B cell (primary cell): Measurements from ENCODE around the gene ESRRB. TPM values are rescaled to one million over a fixed set of nuclear protein-coding genes. Genes with fewer than 3 reads are reported as not detected.

Experiments
- ATAC-seq: fragments of 200-7000 bp; cut with Tn5 transposase; one replicate; pipeline ENCODE4 v1.10.0; 2021; ENCODE audit warnings: low read depth, mild to moderate bottlenecking, moderate number of reproducible peaks, moderate library complexity
- CTCF ChIA-PET: fragments of 350-600 bp; sonication (Branson Sonifier 250); formaldehyde crosslinking; loops from one replicate; lab custom pipeline; 2021; ENCODE audit warnings: antibody characterized with exemption, inconsistent platforms; lab: Charles Lee
- POLR2A ChIA-PET: fragments of 350-600 bp; sonication (Branson Sonifier 250); formaldehyde crosslinking; loops from one replicate; lab custom pipeline; 2021; ENCODE audit warnings: antibody characterized with exemption; lab: Charles Lee
- DNase-seq: peaks from one replicate; pipeline ENCODE4 v3.0.0; 2013
- H2AFZ ChIP-seq: 2 replicates; pipeline ENCODE4 v1.6.1; 2012; ENCODE audit warnings: mild to moderate bottlenecking, low read depth, low read length; ENCODE audit not compliant: insufficient read depth, poor library complexity, severe bottlenecking
- H3K27ac ChIP-seq, 2 donors: 1 replicate in 1 of 2; 2 replicates in 1 of 2; pipeline ENCODE4 v1.5.1; 2012 to 2013; ENCODE audit warnings: low read length in 2 of 2, mild to moderate bottlenecking in 2 of 2, moderate library complexity in 1 of 2
- H3K27me3 ChIP-seq, 4 experiments: fragments of 200-600 bp in 1 of 4; sonication (generic) in 1 of 4; replicated peaks in 1 of 4; 1 replicate in 2 of 4; 2 replicates in 2 of 4; pipeline versions ENCODE4 v1.6.1 to v1.7.0; 2013 to 2016; ENCODE audit warnings: low read length in 3 of 4, mild to moderate bottlenecking in 2 of 4, mixed read lengths in 1 of 4, moderate library complexity in 1 of 4; ENCODE audit not compliant: insufficient read depth in 4 of 4, control insufficient read depth in 3 of 4; ENCODE audit errors: control extremely low read depth in 1 of 4
- H3K36me3 ChIP-seq, 2 experiments: replicated peaks in 1 of 2; 1 replicate in 1 of 2; 2 replicates in 1 of 2; pipeline versions ENCODE4 v1.6.1 to v1.7.1; 2013; ENCODE audit warnings: low read length in 1 of 2; ENCODE audit not compliant: insufficient read depth in 2 of 2, control insufficient read depth in 1 of 2; ENCODE audit errors: control extremely low read depth in 1 of 2, extremely low read depth in 1 of 2
- H3K4me1 ChIP-seq, 2 donors: fragments of 200-600 bp in 1 of 2; sonication (generic) in 1 of 2; 1 replicate in 1 of 2; 2 replicates in 1 of 2; pipeline versions ENCODE4 v1.5.1 to v1.6.1; 2013 to 2017; ENCODE audit warnings: low read length in 2 of 2; ENCODE audit not compliant: control insufficient read depth in 2 of 2, insufficient read depth in 2 of 2
- H3K4me2 ChIP-seq: replicated peaks from 2 replicates; pipeline ENCODE3; 2012; ENCODE audit warnings: mild to moderate bottlenecking, low read depth, low read length; ENCODE audit not compliant: poor library complexity, severe bottlenecking
- H3K4me3 ChIP-seq, 5 experiments: fragments of 200-600 bp in 1 of 5; sonication (generic) in 1 of 5; 1 replicate in 3 of 5; 2 replicates in 2 of 5; pipeline versions ENCODE4 v1.5.1 to v1.7.0; 2011 to 2016; ENCODE audit warnings: low read length in 4 of 5, mild to moderate bottlenecking in 4 of 5, low read depth in 2 of 5, control low read depth in 1 of 5, moderate library complexity in 1 of 5; ENCODE audit not compliant: insufficient read depth in 1 of 5; ENCODE audit errors: control extremely low read depth in 1 of 5, extremely low read depth in 1 of 5
- H3K79me2 ChIP-seq: fragments of 200-600 bp; sonication (generic); one replicate; pipeline ENCODE4 v1.6.0; 2016; ENCODE audit warnings: low read length; ENCODE audit not compliant: control insufficient read depth, insufficient read depth
- H3K9ac ChIP-seq: fragments of 200-600 bp; sonication (generic); 2 replicates; pipeline ENCODE4 v1.6.1; 2017; ENCODE audit warnings: mild to moderate bottlenecking, low read length, moderate library complexity
- H3K9me3 ChIP-seq, 3 donors: one replicate each; pipeline versions ENCODE4 v1.6.1 to v1.7.1; 2013; ENCODE audit warnings: low read length in 2 of 3; ENCODE audit not compliant: control insufficient read depth in 2 of 3, insufficient read depth in 1 of 3; ENCODE audit errors: control extremely low read depth in 1 of 3
- H4K20me1 ChIP-seq: 2 replicates; pipeline ENCODE4 v1.6.0; 2012; ENCODE audit warnings: mild to moderate bottlenecking, low read length; ENCODE audit not compliant: insufficient read depth, control insufficient read depth, poor library complexity, severe bottlenecking
- H3K27ac Mint-ChIP-seq: one replicate; pipeline ENCODE4 v1.8.0; 2021; ENCODE audit warnings: mixed read lengths
- H3K27me3 Mint-ChIP-seq: one replicate; pipeline ENCODE4 v1.8.0; 2021; ENCODE audit warnings: mixed read lengths
- H3K4me1 Mint-ChIP-seq: one replicate; pipeline ENCODE4 v1.8.0; 2021; ENCODE audit warnings: mixed read lengths
- H3K4me3 Mint-ChIP-seq: one replicate; pipeline ENCODE4 v1.8.0; 2021; ENCODE audit warnings: mixed read lengths
- H3K9me3 Mint-ChIP-seq: one replicate; pipeline ENCODE4 v1.8.0; 2022; ENCODE audit warnings: mixed read lengths; ENCODE audit not compliant: insufficient read depth
- EZH2 ChIP-seq: IDR thresholded peaks from 2 replicates; pipeline ENCODE4 v1.6.1; 2012; ENCODE audit warnings: borderline replicate concordance, low read depth, mild to moderate bottlenecking, moderate library complexity, low read length; ENCODE audit not compliant: insufficient read depth, poor library complexity, severe bottlenecking
- WGBS: methylation state at CpG from one replicate; pipeline ENCODE4 v1.1.5; 2013; ENCODE audit warnings: missing lambda C conversion rate; ENCODE audit not compliant: insufficient coverage; 5-methylcytosine and 5-hydroxymethylcytosine counted together
- intact Hi-C: fragments of 100-400 bp; cut with micrococcal nuclease; formaldehyde crosslinking; loops from one replicate; pipeline ENCODE4 v1.10.0; 2022
- polyA plus RNA-seq: library from polyadenylated mRNA; depleted of rRNA; stranded (reverse); fragments of >200 nt; gene quantifications from 2 replicates; pipeline ENCODE4 v1.2.3, GENCODE V29; 2012
- total RNA-seq, 2 donors: library from RNA; stranded (reverse); fragments of 120-200 nt in 1 of 2; gene quantifications; 1 replicate in 1 of 2; 2 replicates in 1 of 2; pipeline versions ENCODE4 v1.2.3 to v1.2.4, GENCODE V29; 2013 to 2022
- TF ChIP-seq, protein P1 (sequence below): fragments of 200-600 bp; IDR thresholded peaks from one replicate; pipeline ENCODE4 v1.8.0; 2022; ENCODE audit warnings: antibody characterized with exemption, mild to moderate bottlenecking

Gene ESRRB
- total and polyA plus RNA-seq, 2 donors (not counting 1 experiment from before 2014, with no cell fraction given): 0.13 TPM; not detected in 1

- POLR2A ChIA-PET: no interaction called here
- TF ChIP-seq EZH2: no peak
- TF ChIP-seq, protein P1, sequence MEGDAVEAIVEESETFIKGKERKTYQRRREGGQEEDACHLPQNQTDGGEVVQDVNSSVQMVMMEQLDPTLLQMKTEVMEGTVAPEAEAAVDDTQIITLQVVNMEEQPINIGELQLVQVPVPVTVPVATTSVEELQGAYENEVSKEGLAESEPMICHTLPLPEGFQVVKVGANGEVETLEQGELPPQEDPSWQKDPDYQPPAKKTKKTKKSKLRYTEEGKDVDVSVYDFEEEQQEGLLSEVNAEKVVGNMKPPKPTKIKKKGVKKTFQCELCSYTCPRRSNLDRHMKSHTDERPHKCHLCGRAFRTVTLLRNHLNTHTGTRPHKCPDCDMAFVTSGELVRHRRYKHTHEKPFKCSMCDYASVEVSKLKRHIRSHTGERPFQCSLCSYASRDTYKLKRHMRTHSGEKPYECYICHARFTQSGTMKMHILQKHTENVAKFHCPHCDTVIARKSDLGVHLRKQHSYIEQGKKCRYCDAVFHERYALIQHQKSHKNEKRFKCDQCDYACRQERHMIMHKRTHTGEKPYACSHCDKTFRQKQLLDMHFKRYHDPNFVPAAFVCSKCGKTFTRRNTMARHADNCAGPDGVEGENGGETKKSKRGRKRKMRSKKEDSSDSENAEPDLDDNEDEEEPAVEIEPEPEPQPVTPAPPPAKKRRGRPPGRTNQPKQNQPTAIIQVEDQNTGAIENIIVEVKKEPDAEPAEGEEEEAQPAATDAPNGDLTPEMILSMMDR: no peak
- ATAC-seq (no peak), DNase-seq (no peak)
- H3K4me1 Mint-ChIP-seq: no peaks in the 10 kb centered on the region
- Histone ChIP-seq H3K9me3 (peaks cover 0 to 4% (median 0%) of the 10 kb centered on the region in 3 donors), H3K27me3 (no peaks in the 10 kb centered on the region), H2AFZ (no peak overlapping the region), H3K4me3 (no peak overlapping the region), H3K36me3 (no peaks in the 10 kb centered on the region), H3K79me2 (no peaks in the 10 kb centered on the region), H3K27ac (no peak overlapping the region), H4K20me1 (no peaks in the 10 kb centered on the region), H3K4me1 (no peaks in the 10 kb centered on the region), H3K4me2 (no peak overlapping the region), H3K9ac (no peak overlapping the region)
- H3K27me3 Mint-ChIP-seq: peaks cover 16% of the 10 kb centered on the region
- WGBS: 84% methylated on average over 8 of the region's 10 CpGs
- intact Hi-C loops: no loop called here
- H3K4me3 Mint-ChIP-seq: no peak overlapping the region
- H3K27ac Mint-ChIP-seq: no peak overlapping the region
- no peaks in the 10 kb centered on the region for H3K9me3 Mint-ChIP-seq
- CTCF ChIA-PET: no interaction called here
Observed at GRCh38 chr14:76537906-76538647, 162.1 kb downstream of the ESRRB start.

- H3K9me3 Mint-ChIP-seq: no peaks in the 10 kb centered on the region
- ChIA-PET CTCF (no interaction called here), POLR2A (no interaction called here)
- Histone ChIP-seq H3K9me3 (peaks cover 0 to 4% (median 0%) of the 10 kb centered on the region in 3 donors), H3K9ac (no peak overlapping the region), H3K27me3 (no peaks in the 10 kb centered on the region), H3K4me1 (no peaks in the 10 kb centered on the region), H3K27ac (no peak overlapping the region), H3K4me2 (no peak overlapping the region), H3K4me3 (no peak overlapping the region), H2AFZ (no peak overlapping the region), H3K79me2 (no peaks in the 10 kb centered on the region), H3K36me3 (no peaks in the 10 kb centered on the region), H4K20me1 (no peaks in the 10 kb centered on the region)
- intact Hi-C loops: no loop called here
- no peak for TF ChIP-seq EZH2
- TF ChIP-seq, protein P1: no peak
- no peak overlapping the region for H3K4me3 Mint-ChIP-seq
- H3K4me1 Mint-ChIP-seq: no peaks in the 10 kb centered on the region
- ATAC-seq (no peak), DNase-seq (no peak)
- no peak overlapping the region for H3K27ac Mint-ChIP-seq
- WGBS: no CpG with 5 or more reads among the region's 1 CpG
- peaks cover 12% of the 10 kb centered on the region for H3K27me3 Mint-ChIP-seq
Observed at GRCh38 chr14:76538648-76539008, 162.7 kb downstream of the ESRRB start.
